SHP77 (cell line): ENCODE measurements around the gene CD79B.

ENCODE experiments used
- DNase-seq, 2 experiments: peaks; one replicate each; lab custom pipeline; 2025; lab: John Stamatoyannopoulos, UW

Gene CD79B

GRCh38 chr17:63931981-63932561 lies at the start of gene CD79B:
TSS of gene CD79B (minus strand) at chr17:63932331. CDS start at chr17:63932261, 70 bp downstream.
- no peak for DNase-seq

GRCh38 chr17:63978272-63979200 lies 46.4 kb upstream of the CD79B start:
- DNase-seq = no peak

GRCh38 chr17:63976702-63977101 lies 44.6 kb upstream of the CD79B start:
- DNase-seq = no peak

GRCh38 chr17:63975541-63976092 lies 43.5 kb upstream of the CD79B start:
- no peak for DNase-seq

- DNase-seq = no peak
Measured at GRCh38 chr17:63974594-63975192, 42.6 kb upstream of the CD79B start.

GRCh38 chr17:63973930-63974593 lies 41.9 kb upstream of the CD79B start:
- DNase-seq = peak in 1 of 2 experiments; percentile 10

- DNase-seq = no peak
Measured at GRCh38 chr17:63973247-63973646, 41.1 kb upstream of the CD79B start.

- DNase-seq = no peak
Measured at GRCh38 chr17:63972796-63973195, 40.7 kb upstream of the CD79B start, which contains the start of gene SCN4A. TSS of gene SCN4A (minus strand) at chr17:63972918. CDS start at chr17:63972841, 77 bp downstream.

GRCh38 chr17:63969278-63969677 lies 37.1 kb upstream of the CD79B start:
- DNase-seq = no peak

- DNase-seq = no peak
Measured at GRCh38 chr17:63967953-63968352, 35.8 kb upstream of the CD79B start.

GRCh38 chr17:63966646-63967264 lies 34.6 kb upstream of the CD79B start:
- DNase-seq = no peak

- DNase-seq = no peak
Measured at GRCh38 chr17:63963123-63963522, 31.0 kb upstream of the CD79B start.

- no peak for DNase-seq
Measured at GRCh38 chr17:63962298-63962744, 30.2 kb upstream of the CD79B start.

GRCh38 chr17:63961355-63962212 lies 29.5 kb upstream of the CD79B start:
- peak; percentile 33 to 50 for DNase-seq

- DNase-seq = no peak
Measured at GRCh38 chr17:63960430-63960829, 28.3 kb upstream of the CD79B start.

GRCh38 chr17:63960006-63960405 lies 27.9 kb upstream of the CD79B start:
- DNase-seq = peak in 1 of 2 experiments; percentile 6

- DNase-seq = no peak
Measured at GRCh38 chr17:63956296-63956920, 24.3 kb upstream of the CD79B start.

- no peak for DNase-seq
Measured at GRCh38 chr17:63955791-63956190, 23.7 kb upstream of the CD79B start.

- peak in 1 of 2 experiments; percentile 11 for DNase-seq
Measured at GRCh38 chr17:63955232-63955631, 23.1 kb upstream of the CD79B start.
